HCT116 (cell line): ENCODE results near the gene SBF2. TPM values are rescaled to one million over a fixed set of nuclear protein-coding genes. Genes with fewer than 3 reads are reported as not detected.

Experiments
- ATAC-seq: fragments of 200-7000 bp; cut with Tn5 transposase; 2 replicates; pipeline ENCODE4 v1.9.1; 2020; ENCODE audit warnings: mild to moderate bottlenecking, moderate library complexity
- BruUV-seq: library from RNA; stranded (reverse); fragments of 400-500 nt; replicated peaks from 2 replicates; lab custom pipeline; 2021; lab: Mats Ljungman, UMichigan
- CTCF ChIA-PET: fragments of 300-600 bp; sonication (Branson Sonifier 250); formaldehyde crosslinking; loops from one replicate; lab custom pipeline; 2021; ENCODE audit warnings: antibody characterized with exemption; lab: Charles Lee
- POLR2A ChIA-PET: fragments of 300-600, 350-600 bp; sonication (Branson Sonifier 250); formaldehyde crosslinking; loops from one replicate; lab custom pipeline; 2021; ENCODE audit warnings: antibody characterized with exemption; lab: Charles Lee
- RAD21 ChIA-PET, 2 experiments: fragments of 300-600 bp; sonication (Branson Sonifier 250); formaldehyde crosslinking; loops; one replicate each; lab custom pipeline; 2023; ENCODE audit warnings: low total read pairs in 2 of 2; ENCODE audit not compliant: uncharacterized antibody in 2 of 2, unreplicated experiment in 2 of 2, low non-redundant PET in 1 of 2; lab: Charles Lee
- DNase-seq: peaks from one replicate; pipeline ENCODE4 v3.0.0-alpha.2; 2010; ENCODE audit warnings: low read depth, low spot score
- H2AFZ ChIP-seq: fragments of 200-600 bp; shearing (Covaris generic), sonication (generic); 2 replicates; pipeline ENCODE4 v1.6.1; 2017; ENCODE audit warnings: low read depth, mixed run types, mixed read lengths, antibody characterized with exemption, low read length; ENCODE audit not compliant: poor library complexity, severe bottlenecking
- H3K27ac ChIP-seq: 2 replicates; pipeline ENCODE4 v1.5.1; 2012; ENCODE audit warnings: low read depth, low read length
- H3K27me3 ChIP-seq: fragments of 200-600 bp; sonication (generic); 2 replicates; pipeline ENCODE4 v1.6.1; 2016; ENCODE audit warnings: mixed run types, low read length, mixed read lengths; ENCODE audit not compliant: insufficient read depth
- H3K36me3 ChIP-seq, 2 experiments: fragments of 200-500 bp in 1 of 2; fragments of 200-600 bp in 1 of 2; sonication (Bioruptor generic) in 1 of 2; sonication (generic) in 1 of 2; 2 replicates each; pipeline versions ENCODE4 v1.5.1 to v1.6.1; 2014 to 2016; ENCODE audit warnings: low read length in 2 of 2, inconsistent platforms in 1 of 2, mixed read lengths in 1 of 2, mixed run types in 1 of 2; ENCODE audit not compliant: insufficient read depth in 2 of 2, control insufficient read depth in 1 of 2
- H3K4me1 ChIP-seq, 2 experiments: fragments of 200-600 bp in 1 of 2; sonication (generic) in 1 of 2; 2 replicates each; pipeline versions ENCODE4 v1.5.1 to v1.6.1; 2012 to 2017; ENCODE audit warnings: low read length in 2 of 2, inconsistent platforms in 1 of 2, mild to moderate bottlenecking in 1 of 2, mixed read lengths in 1 of 2, mixed run types in 1 of 2, moderate library complexity in 1 of 2; ENCODE audit not compliant: insufficient read depth in 2 of 2, control insufficient read depth in 1 of 2
- H3K4me2 ChIP-seq: fragments of 200-600 bp; sonication (generic); 2 replicates; pipeline ENCODE4 v1.6.1; 2017; ENCODE audit warnings: mixed run types, low read length, mixed read lengths
- H3K4me3 ChIP-seq, 2 experiments: fragments of 200-600 bp in 1 of 2; sonication (generic) in 1 of 2; replicated peaks in 1 of 2; 2 replicates each; pipeline ENCODE4 v1.5.1; 2011 to 2016; ENCODE audit warnings: low read length in 2 of 2, control low read depth in 1 of 2, low read depth in 1 of 2, mild to moderate bottlenecking in 1 of 2, mixed read lengths in 1 of 2, mixed run types in 1 of 2
- H3K79me2 ChIP-seq: fragments of 200-600 bp; sonication (generic); 2 replicates; pipeline ENCODE4 v1.6.1; 2017; ENCODE audit warnings: mild to moderate bottlenecking, mixed run types, low read length, moderate library complexity, mixed read lengths; ENCODE audit not compliant: insufficient read depth
- H3K9ac ChIP-seq: fragments of 200-600 bp; sonication (generic); 2 replicates; pipeline ENCODE4 v1.6.1; 2016; ENCODE audit warnings: low read length, mixed read lengths
- H3K9me2 ChIP-seq: fragments of 200-600 bp; sonication (generic), shearing (Covaris generic); 2 replicates; pipeline ENCODE4 v1.6.1; 2017; ENCODE audit warnings: mixed run types, mild to moderate bottlenecking, moderate library complexity; ENCODE audit not compliant: insufficient read depth
- H3K9me3 ChIP-seq, 2 experiments: fragments of 200-500 bp in 1 of 2; fragments of 200-600 bp in 1 of 2; sonication (Bioruptor generic) in 1 of 2; sonication (generic) in 1 of 2; 2 replicates each; pipeline ENCODE4 v1.6.1; 2014 to 2017; ENCODE audit warnings: low read length in 2 of 2, mixed read lengths in 2 of 2, inconsistent platforms in 1 of 2, low read depth in 1 of 2, mild to moderate bottlenecking in 1 of 2, mixed run types in 1 of 2, moderate library complexity in 1 of 2; ENCODE audit not compliant: control insufficient read depth in 1 of 2, insufficient read depth in 1 of 2
- H4K20me1 ChIP-seq: fragments of 200-600 bp; sonication (generic), shearing (Covaris generic); 2 replicates; pipeline ENCODE4 v1.6.1; 2017; ENCODE audit warnings: mixed run types, mild to moderate bottlenecking, moderate library complexity; ENCODE audit not compliant: insufficient read depth
- CBX3 ChIP-seq: IDR thresholded peaks from 2 replicates; pipeline ENCODE4 v1.6.1; 2012; ENCODE audit warnings: low read depth
- CEBPB ChIP-seq: IDR thresholded peaks from 2 replicates; pipeline ENCODE4 v1.6.1; 2012; ENCODE audit warnings: low read depth
- CTCF ChIP-seq, 3 experiments: fragments of 200-600 bp in 1 of 3; sonication (generic) in 1 of 3; IDR thresholded peaks in 2 of 3; conservative IDR thresholded peaks in 1 of 3; 2 replicates each; pipeline ENCODE4 v1.5.1; 2012 to 2017; ENCODE audit warnings: low read depth in 2 of 3, low read length in 2 of 3, antibody characterized with exemption in 1 of 3, borderline replicate concordance in 1 of 3, control low read depth in 1 of 3, mild to moderate bottlenecking in 1 of 3, mixed read lengths in 1 of 3, mixed run types in 1 of 3, moderate library complexity in 1 of 3; ENCODE audit not compliant: insufficient read depth in 1 of 3
- EGR1 ChIP-seq: IDR thresholded peaks from 2 replicates; pipeline ENCODE4 v1.6.1; 2012; ENCODE audit warnings: low read depth
- ELF1 ChIP-seq: IDR thresholded peaks from 2 replicates; pipeline ENCODE4 v1.6.1; 2012; ENCODE audit warnings: low read depth, borderline replicate concordance
- EZH2 ChIP-seq: fragments of 200-600 bp; sonication (generic); IDR thresholded peaks from 2 replicates; pipeline ENCODE4 v1.6.1; 2017; ENCODE audit warnings: antibody characterized with exemption, mixed run types
- EZH2phosphoT487 ChIP-seq: fragments of 200-600 bp; IDR thresholded peaks from 2 replicates; pipeline ENCODE4 v1.6.1; 2018; ENCODE audit warnings: antibody characterized with exemption, borderline replicate concordance
- JUND ChIP-seq: IDR thresholded peaks from 2 replicates; pipeline ENCODE4 v1.6.1; 2012
- POLR2A ChIP-seq: IDR thresholded peaks from 2 replicates; pipeline ENCODE4 v1.7.0; 2011; ENCODE audit warnings: borderline replicate concordance; ENCODE audit not compliant: insufficient read depth, insufficient read length; ENCODE audit errors: extremely low read depth
- POLR2AphosphoS5 ChIP-seq: IDR thresholded peaks from 2 replicates; pipeline ENCODE4 v1.6.1; 2011; ENCODE audit warnings: mild to moderate bottlenecking, low read depth, low read length, moderate library complexity
- RAD21 ChIP-seq: IDR thresholded peaks from 2 replicates; pipeline ENCODE4 v1.6.1; 2012; ENCODE audit warnings: low read depth, mild to moderate bottlenecking
- REST ChIP-seq: IDR thresholded peaks from 2 replicates; pipeline ENCODE4 v1.6.1; 2012; ENCODE audit warnings: low read depth
- SIN3A ChIP-seq: IDR thresholded peaks from 2 replicates; pipeline ENCODE4 v1.6.1; 2012; ENCODE audit warnings: low read depth
- SP1 ChIP-seq: IDR thresholded peaks from 2 replicates; pipeline ENCODE4 v1.6.1; 2012; ENCODE audit warnings: low read depth
- SRF ChIP-seq: IDR thresholded peaks from 2 replicates; pipeline ENCODE4 v1.6.1; 2012; ENCODE audit warnings: low read depth
- TCF7L2 ChIP-seq: IDR thresholded peaks from 2 replicates; pipeline ENCODE4 v1.7.0; 2011; ENCODE audit warnings: borderline replicate concordance, inconsistent platforms; ENCODE audit not compliant: insufficient read depth, insufficient read length; ENCODE audit errors: extremely low read depth
- YY1 ChIP-seq: IDR thresholded peaks from 2 replicates; pipeline ENCODE4 v1.6.1; 2011; ENCODE audit warnings: low read length, low read depth, moderate library complexity, mild to moderate bottlenecking; ENCODE audit not compliant: insufficient replicate concordance; ENCODE audit errors: extremely low read depth
- ZNF274 ChIP-seq: fragments of 200-500 bp; sonication (Bioruptor generic); IDR thresholded peaks from 2 replicates; pipeline ENCODE4 v1.6.1; 2014; ENCODE audit warnings: mild to moderate bottlenecking, low read depth, low read length, inconsistent platforms
- intact Hi-C: fragments of 100-400 bp; cut with micrococcal nuclease; formaldehyde crosslinking; loops from 2 replicates; pipeline ENCODE4 v1.10.0; 2022
- total RNA-seq: library from RNA; stranded (reverse); gene quantifications from one replicate; pipeline ENCODE4 v1.2.1, GENCODE V29; 2021; ENCODE audit not compliant: unreplicated experiment

Gene SBF2
- total RNA-seq, 1 experiment from 2014 or later = 35.0 TPM

GRCh38 chr11:10164621-10165020 is 129.4 kb downstream of the SBF2 start:
- ATAC-seq (no peak), DNase-seq (no peak)
- no peak overlapping the region for H3K4me3 ChIP-seq
- H3K27me3 ChIP-seq = no peaks in the 10 kb centered on the region
- no peaks in the 10 kb centered on the region for H3K9me2 ChIP-seq
- H4K20me1 ChIP-seq = no peaks in the 10 kb centered on the region
- no peak overlapping the region for H3K27ac ChIP-seq
- peaks cover 12% of the 10 kb centered on the region; the same call in 1 of the 2 replicates for H3K79me2 ChIP-seq
- no peak overlapping the region for H2AFZ ChIP-seq
- BruUV-seq = no TSS peak
- ChIA-PET CTCF (no interaction called here), POLR2A (no interaction called here), RAD21 (no interaction called here)
- H3K4me1 ChIP-seq = 0 out of 4 replicates have a peak, but pooled peaks cover 0 to 2% of the 10 kb centered on the region in 2 experiments
- intact Hi-C loops = no loop called here
- no peaks in the 10 kb centered on the region for H3K9me3 ChIP-seq
- no peak for TF ChIP-seq SP1
- no peak overlapping the region for H3K4me2 ChIP-seq
- H3K9ac ChIP-seq = no peak overlapping the region
- H3K36me3 ChIP-seq = no peaks in the 10 kb centered on the region

- no peak overlapping the region for H2AFZ ChIP-seq
- intact Hi-C loops = no loop called here
- H3K4me1 ChIP-seq = 0 out of 4 replicates have a peak, but pooled peaks cover 0 to 2% of the 10 kb centered on the region in 2 experiments
- POLR2A ChIA-PET = no interaction called here
- no peak overlapping the region for H3K27ac ChIP-seq
- RAD21 ChIA-PET = no interaction called here
- H3K79me2 ChIP-seq = peaks cover 14% of the 10 kb centered on the region
- no TSS peak for BruUV-seq
- CTCF ChIA-PET = no interaction called here
- DNase-seq = no peak
- H4K20me1 ChIP-seq = no peaks in the 10 kb centered on the region
- H3K36me3 ChIP-seq = no peaks in the 10 kb centered on the region
- H3K9ac ChIP-seq = no peak overlapping the region
- no peaks in the 10 kb centered on the region for H3K9me2 ChIP-seq
- H3K9me3 ChIP-seq = no peaks in the 10 kb centered on the region
- H3K4me3 ChIP-seq = no peak overlapping the region
- H3K4me2 ChIP-seq = no peak overlapping the region
- no peak for ATAC-seq
- H3K27me3 ChIP-seq = no peaks in the 10 kb centered on the region
- TF ChIP-seq ELF1 (no peak), CTCF (IDR thresholded peaks at IDR 0.05 in 2 of 3, conservative IDR thresholded peaks at IDR 0.05 in 1 of 3; ENCODE audit: borderline replicate concordance in 1 of 3, insufficient read depth in 1 of 3, low read depth in 2 of 3, low read length in 2 of 3) (no peak), ZNF274 (no peak), POLR2AphosphoS5 (no peak), TCF7L2 (no peak), CEBPB (no peak), POLR2A (no peak), REST (no peak), EZH2phosphoT487 (no peak), CBX3 (no peak), SP1 (no peak), SIN3A (no peak), YY1 (no peak), RAD21 (no peak), EGR1 (no peak), SRF (no peak), EZH2 (no peak), JUND (no peak)
These were observed 131.8 kb downstream of the SBF2 start for GRCh38 chr11:10162222-10162621.
